HUDEP-2 (cell line): ENCODE data around the gene HES2.
"Not testable (repeated sequence)": the region's sequence is repeated elsewhere in the genome, so short reads cannot be mapped to it uniquely, and the experiment has no call there.

ENCODE experiments used
- DNase-seq, 76 experiments: peaks; one replicate each; lab custom pipeline; 2025; ENCODE audit not compliant: unreplicated experiment in 76 of 76; lab: John Stamatoyannopoulos, UW

The HES2 gene

DNA sequence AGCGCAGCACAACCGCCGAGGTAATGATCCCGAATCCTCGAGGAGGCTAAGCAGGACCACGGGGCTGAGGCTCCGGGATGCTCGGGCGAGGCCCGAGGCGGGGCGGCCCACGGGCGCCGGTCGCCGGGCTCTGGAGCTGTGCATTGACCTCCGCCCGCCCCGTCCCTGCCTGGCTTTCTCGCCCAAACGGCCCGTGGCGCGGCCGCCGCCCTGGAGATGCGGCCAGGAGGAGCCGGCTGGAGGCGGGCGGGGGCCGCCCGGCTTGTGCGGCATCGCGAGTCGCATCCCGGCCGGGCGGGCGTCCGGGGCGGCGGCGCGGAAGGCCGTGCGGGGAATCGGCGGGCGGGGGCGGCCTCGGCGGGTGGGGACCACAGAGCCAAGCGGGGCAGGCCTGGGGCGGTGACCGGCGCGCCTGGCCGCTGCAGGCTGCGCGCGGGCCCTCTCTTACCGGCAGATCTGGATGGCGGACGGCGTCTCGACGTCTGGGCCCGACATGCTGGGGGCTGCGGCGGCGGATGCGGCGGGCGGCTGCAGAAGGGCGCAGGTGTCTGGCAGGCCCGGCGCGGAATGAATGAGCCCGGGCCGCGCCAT lies 26.8 kb downstream of the HES2 start:
- peak in 7 of 76 experiments; percentile 44 to 88 (median 56) for DNase-seq

DNA sequence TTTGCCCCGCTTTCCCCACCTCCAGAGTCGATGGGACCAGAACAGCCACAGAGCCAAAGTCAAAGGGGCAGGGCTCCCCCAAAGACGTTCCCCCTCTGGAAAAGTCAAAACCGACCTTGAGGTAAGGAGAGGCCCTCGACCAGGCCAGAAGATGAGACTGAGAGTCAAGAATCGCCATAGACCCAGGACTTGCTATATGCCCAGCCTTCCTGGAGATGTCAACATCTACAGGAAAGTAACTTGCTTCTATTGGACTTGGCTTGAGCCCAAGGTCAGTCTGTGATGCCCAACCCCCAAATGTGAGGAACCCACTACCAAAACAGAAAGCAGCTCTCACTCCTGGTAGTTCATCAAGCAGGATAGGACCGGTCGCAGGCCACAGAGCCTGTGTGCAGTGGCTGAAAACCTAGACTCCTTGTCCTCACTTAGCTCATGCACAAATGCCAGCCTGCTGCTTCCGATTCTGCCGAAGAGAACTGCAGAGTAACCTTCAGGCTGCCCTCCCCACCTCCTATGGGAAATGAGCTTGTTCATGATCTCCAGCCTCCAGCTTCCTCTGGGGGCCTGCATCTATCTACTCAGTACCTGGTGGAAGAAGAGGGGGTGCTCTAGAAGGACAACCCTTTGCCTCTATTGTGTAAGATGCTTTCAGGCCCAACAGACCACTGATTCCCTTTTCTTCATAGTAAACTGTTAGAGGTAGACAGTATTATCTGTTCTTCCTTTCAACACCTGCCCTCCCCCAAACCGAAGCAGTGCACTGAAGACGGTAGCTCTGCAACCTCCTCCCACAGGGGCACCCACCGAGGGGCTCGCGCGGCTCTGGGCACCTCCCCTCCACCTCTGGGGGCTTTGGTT lies 27.5 kb downstream of the HES2 start:
- DNase-seq, result peak in 3 of 76 experiments; percentile 4 to 11 (median 10)

DNA sequence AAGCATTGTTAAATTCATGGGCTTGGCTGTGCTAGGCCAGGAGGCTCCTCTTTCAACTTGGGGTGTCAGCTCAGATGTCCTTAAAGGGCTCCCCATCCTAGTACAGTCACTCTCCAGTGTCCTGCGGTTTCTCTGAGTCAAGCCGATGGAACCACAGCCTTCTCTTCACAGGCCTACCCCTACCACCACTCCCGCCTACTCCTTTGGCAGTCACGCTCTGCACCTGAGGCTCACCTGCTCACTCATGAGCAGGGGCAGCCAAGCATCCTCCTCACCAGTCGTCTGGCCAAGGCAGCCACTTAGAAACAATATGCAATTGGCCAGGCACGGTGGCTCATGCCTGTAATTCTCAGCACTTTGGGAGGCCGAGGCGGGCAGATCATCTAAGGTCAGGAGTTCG lies 29.7 kb downstream of the HES2 start:
- no peak for DNase-seq

DNA sequence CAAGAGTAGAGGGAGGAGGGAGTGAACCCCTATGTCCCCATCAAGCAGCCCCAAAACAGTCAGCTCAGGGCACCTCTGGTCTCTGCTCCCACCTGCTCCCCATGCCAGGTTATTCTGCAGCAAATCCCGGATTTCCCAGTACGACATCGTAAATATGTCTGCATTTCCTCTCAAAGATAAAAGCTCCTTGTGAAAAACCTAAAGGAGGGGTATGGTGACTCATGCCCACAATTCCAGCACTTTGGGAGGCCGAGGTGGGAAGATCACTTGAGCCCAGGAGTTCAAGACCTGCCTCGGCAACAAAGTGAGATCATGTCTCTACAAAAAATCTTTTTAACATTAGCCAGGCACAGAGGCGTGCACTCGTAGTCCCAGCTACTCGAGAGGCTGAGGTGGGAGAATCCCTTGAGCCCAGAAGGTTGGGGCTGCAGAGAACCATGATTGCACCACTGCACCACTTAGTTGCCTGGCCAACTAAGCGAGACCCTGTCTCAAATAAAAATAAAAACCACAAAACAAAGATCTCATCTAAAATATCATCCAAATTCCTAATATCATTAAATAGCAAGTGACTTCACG lies 33.3 kb downstream of the HES2 start:
- no peak for DNase-seq

DNA sequence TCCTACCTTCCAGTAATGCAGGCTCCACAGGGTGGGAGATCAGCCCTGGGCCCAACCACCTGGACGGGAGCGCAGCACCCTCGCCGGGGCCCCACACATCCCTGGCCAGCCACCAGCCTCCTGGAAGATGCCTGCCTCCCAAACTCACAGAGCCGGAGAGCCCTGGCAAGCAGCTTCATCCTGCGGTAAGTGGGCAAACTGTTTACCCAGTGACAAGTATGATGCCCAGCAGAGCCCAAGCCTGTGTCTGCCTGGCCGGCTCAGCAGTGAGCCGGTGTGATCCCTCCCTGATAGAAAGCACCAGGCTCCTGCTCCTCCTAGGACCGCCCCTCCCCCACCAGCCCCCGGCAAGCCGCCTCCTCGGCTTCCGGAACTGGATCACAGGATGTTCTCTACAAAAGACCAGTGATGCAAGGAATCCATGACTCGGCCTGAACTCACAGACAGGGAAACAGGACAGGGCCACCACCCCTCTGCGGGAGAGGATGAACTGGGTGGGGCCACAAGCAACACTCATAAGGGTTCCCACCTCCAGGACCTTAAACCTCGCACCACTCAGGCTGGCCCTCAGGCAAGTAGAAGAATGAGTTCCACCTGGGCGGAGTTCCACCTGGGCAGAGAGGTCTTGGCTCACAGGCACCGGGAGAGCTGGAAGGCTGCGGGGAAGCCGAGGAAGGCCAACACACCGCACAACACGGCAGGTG lies 34.1 kb downstream of the HES2 start:
- no peak for DNase-seq

DNA sequence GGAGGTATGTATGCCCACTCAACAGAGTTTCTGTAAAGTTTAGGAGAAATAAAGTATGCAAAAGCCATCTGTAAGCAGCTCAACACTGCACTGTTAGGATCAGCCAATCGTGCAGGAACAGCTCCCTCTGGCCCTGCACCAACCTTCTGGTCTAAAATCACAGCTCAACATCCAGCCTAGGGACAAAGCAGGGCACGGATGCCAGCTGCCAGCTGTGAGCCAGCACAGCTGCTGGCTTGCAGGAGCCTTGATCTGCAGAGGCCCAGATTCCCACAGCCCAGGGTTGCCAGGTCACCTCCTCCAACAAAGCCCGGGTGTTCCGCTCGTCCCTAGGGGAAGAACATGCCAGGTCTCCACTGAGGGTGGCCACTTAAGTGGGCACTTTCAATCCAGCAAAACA lies 34.8 kb downstream of the HES2 start:
- no peak for DNase-seq

DNA sequence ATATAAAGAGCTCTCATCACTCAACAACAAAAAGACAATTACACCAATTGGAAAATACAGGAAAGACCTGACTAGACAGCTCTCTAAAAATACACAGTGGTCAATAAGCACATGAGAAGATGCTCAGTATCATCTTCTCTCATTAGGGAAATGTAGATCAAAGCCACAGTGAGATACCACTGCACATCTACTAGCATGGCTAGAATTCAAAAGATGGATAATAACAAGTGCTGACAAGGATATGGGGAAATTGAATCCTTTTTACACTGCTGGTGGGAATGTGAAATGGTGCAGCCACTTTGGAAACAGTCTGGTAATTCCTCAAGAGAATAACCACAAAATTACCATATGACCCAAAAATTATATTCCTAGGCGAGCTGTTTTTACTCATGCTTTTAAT lies 35.6 kb downstream of the HES2 start:
- DNase-seq, result no peak

DNA sequence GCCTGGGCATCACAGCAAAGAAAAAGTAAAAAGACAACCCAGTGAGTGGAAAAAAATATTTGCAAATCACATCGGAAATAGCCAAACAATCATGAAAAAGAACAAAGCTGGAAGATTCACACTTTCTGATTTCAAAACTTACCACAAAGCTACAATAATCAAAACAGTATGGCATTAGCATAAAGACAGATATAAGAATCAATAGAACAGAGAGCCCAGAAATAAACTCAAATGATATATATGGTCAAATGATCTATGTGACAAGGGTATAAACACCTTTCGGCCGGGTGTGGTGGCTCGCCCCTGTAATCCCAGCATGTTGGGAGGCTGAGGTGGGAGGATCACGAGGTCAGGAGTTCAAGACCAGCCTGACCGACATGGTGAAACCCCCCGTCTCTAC lies 39.7 kb downstream of the HES2 start:
- DNase-seq, result no peak

DNA sequence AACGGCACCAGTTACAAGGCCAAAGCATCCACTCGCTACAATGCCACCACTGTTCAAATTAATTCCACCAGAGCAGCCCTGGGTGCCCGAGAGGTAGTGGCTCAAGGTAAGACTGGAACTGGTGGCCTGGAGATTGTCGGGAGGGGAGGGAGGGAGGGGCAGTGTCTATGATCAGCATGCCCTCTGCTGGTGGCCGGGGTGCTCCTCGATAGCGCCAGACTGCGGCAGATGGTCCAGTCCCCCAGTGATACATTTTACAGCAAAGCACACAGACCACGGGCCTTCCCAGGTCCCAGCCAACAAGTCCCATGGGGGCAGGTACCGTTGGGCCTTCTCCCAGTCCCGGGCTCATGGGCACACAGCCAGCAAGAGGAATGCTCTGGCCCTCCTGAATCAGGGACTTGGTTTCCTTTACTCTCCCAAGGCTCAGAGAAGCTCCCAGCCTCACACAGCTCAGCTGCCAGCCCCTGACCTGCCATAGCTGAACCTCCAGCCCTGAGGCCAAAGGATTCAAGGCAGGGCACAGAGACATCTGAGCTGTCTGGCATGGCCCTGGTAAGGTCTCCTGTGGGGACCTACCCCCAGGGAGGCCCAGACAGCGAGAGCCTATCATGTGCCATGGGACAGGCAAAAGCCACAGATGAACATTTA lies 41.5 kb downstream of the HES2 start:
- DNase-seq, result peak in 9 of 76 experiments; percentile 7 to 37 (median 17)

DNA sequence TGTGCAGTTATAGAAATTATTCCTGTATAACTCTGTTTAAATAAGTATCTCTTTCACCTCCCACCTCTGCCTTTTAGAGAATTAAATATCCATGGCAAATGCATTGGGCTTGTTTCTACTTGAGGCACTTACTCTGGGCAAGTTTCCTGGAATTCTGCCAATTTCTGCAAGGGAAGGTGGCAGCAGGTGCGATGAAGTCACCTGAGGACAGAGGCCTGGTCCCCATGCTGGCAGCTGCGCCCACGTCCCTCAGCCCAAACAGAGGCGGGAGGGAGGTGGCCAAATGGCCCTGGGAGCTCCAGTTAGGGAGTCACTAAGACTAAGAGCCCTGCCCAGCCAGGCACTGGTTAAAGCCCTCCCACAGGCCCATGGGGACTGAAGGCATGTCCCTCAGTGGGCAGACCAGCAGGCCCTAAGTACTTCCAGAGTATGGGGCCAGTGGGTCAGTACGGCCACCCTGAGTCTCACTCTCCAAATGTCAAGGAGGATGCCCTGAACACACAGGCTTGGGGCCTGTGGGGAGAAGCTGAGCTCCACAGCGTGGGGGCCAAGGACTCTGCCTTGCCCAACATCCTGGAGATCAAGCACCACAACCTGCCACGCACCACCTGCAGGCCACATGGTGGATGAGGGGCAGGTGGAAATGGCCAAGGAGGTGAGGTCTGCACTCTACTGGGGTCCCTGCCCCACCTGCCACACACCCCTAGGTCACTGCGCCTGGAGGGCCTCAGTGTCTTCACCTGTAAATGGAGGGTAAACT lies 45.6 kb downstream of the HES2 start:
- no peak for DNase-seq

DNA sequence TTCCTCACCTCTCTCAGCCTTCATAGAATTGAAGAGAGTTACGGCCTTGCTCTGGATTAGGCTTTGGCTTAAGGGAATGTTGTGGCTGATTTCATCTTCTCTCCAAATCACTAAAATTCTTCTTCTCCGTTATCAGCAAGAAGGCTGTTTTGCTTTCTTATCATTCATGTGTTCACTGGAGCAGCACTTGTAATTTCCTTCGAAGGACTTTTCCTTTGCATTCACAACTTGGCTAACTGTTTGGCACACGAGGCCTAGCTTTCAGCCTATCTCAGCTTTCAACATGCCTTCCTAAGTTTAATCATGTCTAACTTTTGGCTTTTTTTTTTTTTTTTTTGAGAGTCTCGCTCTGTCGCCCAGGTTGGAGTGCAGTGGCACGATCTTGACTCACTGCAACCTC lies 47.5 kb downstream of the HES2 start:
- not testable (repeated sequence) for DNase-seq

DNA sequence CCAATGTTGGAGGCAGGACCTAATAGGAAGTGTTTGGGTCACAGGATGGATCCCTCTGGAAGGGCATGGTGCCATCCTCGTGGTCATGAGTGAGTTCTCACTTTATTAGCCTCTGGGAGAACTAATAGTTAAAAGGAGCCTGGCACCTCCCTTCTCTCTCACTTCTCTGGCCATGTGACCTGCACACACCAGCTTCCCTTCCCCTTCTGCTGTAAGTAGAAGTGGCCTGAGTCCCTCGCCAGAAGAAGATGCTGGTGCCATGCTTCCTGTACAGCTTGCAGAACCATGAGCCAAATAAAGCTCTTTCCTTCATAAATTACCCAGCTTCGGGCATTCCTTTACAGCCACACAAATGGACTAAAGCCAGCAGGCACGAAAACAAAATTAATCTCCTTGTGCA lies 49.7 kb downstream of the HES2 start:
- DNase-seq, result no peak

DNA sequence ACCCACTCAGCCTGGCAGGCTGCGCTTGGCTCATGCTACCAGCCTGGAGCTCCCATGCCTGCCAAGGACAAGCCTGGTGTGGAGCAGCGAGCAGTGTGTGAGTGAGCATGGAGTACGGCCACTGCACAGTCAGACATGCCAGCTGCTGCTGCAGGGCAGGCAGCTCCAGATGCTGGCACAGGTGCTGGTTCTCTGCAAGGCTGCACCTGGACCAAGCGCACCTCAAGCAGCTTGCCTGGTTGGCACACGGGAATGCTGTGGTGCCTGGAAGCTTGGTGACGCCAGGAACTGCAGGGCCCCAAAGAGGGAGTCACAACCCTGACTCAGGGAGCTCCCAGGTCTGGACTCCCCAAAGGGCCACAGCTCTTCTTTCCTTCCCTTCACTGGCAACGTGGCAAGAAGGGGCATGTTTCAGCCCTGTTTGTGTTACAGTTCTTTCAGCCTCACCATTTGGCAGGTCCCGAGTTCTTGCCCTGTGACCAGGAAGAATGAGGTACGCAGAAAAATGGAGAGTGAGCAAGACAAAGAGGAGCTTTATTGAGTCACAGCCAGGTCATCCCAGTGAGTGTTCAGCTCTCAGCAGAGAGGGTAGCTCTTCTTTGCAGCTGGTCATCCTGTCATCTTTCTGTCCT lies 52.2 kb downstream of the HES2 start:
- no peak for DNase-seq

DNA sequence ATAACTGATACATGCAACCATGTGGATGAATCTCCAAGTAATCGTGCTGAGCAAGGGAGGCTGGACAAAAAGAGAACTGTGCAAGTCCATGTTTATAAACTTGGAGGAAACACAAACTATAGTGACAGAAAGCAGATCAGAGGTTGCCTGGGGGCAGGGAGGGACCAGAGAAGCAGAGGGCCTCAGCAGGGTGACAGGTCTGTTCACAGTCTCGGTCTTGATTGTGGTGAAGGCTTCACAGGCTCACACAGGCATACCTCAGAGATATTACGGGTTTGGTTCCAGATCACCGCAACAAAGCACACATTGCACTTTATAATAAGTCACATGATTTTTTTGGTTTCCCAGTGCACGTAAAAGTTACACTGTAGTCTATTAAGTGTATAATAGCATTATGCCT lies 54.7 kb downstream of the HES2 start:
- DNase-seq, result no peak

DNA sequence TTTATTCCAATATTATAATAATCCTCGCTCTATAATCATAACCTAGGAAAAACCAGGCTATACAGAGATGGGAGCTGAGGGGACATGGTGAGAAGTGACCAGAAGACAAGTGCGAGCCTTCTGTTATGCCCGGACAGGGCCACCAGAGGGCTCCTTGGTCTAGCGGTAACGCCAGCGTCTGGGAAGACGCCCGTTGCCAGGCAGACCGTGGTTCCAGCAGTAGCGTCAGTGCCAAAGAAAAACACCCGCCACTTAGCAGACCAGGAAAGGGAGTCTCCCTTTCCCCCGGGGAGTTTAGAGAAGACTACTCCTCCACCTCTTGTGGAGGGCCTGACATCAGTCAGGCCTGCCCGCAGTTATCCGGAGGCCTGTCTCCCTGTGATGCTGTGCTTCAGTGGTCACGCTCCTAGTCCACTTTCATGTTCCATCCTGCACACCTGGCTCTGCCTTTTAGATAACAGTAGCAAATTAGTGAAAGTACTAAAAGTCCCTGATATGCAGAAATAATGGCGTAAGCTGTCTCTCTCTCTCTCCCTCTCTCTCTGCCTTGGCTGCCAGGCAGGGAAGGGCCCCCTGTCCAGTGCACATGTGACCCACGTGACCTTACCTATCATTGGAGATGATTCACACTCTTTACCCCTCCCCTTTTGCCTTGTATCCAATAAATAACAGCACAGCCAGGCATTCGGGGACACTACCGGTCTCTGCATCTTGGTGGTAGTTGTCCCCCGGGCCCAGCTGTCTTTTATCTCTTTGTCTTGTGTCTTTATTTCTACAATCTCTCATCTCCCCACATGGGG lies 56.4 kb downstream of the HES2 start:
- peak in 54 of 76 experiments; percentile 8 to 73 (median 41) for DNase-seq
